Astrocyte (in vitro differentiated cells and primary cell): ENCODE measurements around the gene AVEN. TPM values are rescaled to one million over a fixed set of nuclear protein-coding genes. Genes with fewer than 3 reads are reported as not detected.
A peak's percentile ranks its signal among the peaks of the same experiment; 100 is the strongest.

Experiments used
- DNase-seq: peaks from one replicate; pipeline ENCODE4 v3.0.0-alpha.2; 2010; ENCODE audit warnings: low read depth
- FAIRE-seq: peaks from 2 replicates; lab custom pipeline; 2011; peaks lifted over from hg19 to GRCh38; lab: Jason Lieb, UNC
- H2AFZ ChIP-seq: 2 replicates; pipeline ENCODE4 v1.6.0; 2012; ENCODE audit warnings: low read depth, low read length, inconsistent platforms
- H3K27ac ChIP-seq: 2 replicates; pipeline ENCODE4 v1.5.1; 2011; ENCODE audit warnings: low read depth, low read length, inconsistent platforms
- H3K27me3 ChIP-seq: 2 replicates; pipeline ENCODE4 v1.6.0; 2011; ENCODE audit warnings: low read length, inconsistent platforms; ENCODE audit not compliant: insufficient read depth
- H3K36me3 ChIP-seq: 2 replicates; pipeline ENCODE4 v1.5.1; 2011; ENCODE audit warnings: low read length, inconsistent platforms; ENCODE audit not compliant: insufficient read depth
- H3K4me1 ChIP-seq: 2 replicates; pipeline ENCODE4 v1.5.1; 2011; ENCODE audit warnings: low read length, inconsistent platforms; ENCODE audit not compliant: insufficient read depth
- H3K4me2 ChIP-seq: 2 replicates; pipeline ENCODE4 v1.6.0; 2012; ENCODE audit warnings: low read length, inconsistent platforms
- H3K4me3 ChIP-seq: 2 replicates; pipeline ENCODE4 v1.5.1; 2011; ENCODE audit warnings: low read depth, mild to moderate bottlenecking, low read length, inconsistent platforms; ENCODE audit not compliant: insufficient read depth
- H3K79me2 ChIP-seq: 2 replicates; pipeline ENCODE4 v1.6.0; 2012; ENCODE audit warnings: mild to moderate bottlenecking, low read length, inconsistent platforms; ENCODE audit not compliant: insufficient read depth
- H3K9ac ChIP-seq: 2 replicates; pipeline ENCODE4 v1.6.0; 2012; ENCODE audit warnings: mild to moderate bottlenecking, low read length, inconsistent platforms
- H3K9me3 ChIP-seq: 2 replicates; pipeline ENCODE4 v1.5.1; 2012; ENCODE audit warnings: low read depth, mild to moderate bottlenecking, low read length, inconsistent platforms; ENCODE audit not compliant: insufficient read depth
- H4K20me1 ChIP-seq: 2 replicates; pipeline ENCODE4 v1.6.0; 2012; ENCODE audit warnings: low read length, inconsistent platforms; ENCODE audit not compliant: insufficient read depth
- H3K27ac Mint-ChIP-seq: one replicate; pipeline ENCODE4 v1.8.0; 2021; ENCODE audit warnings: mild to moderate bottlenecking, mixed read lengths; ENCODE audit not compliant: unreplicated experiment
- H3K27me3 Mint-ChIP-seq: one replicate; pipeline ENCODE4 v1.8.0; 2021; ENCODE audit warnings: low read depth, mixed read lengths; ENCODE audit not compliant: unreplicated experiment
- H3K36me3 Mint-ChIP-seq: one replicate; pipeline ENCODE4 v1.8.0; 2021; ENCODE audit warnings: low read depth, mixed read lengths; ENCODE audit not compliant: unreplicated experiment
- H3K4me1 Mint-ChIP-seq: one replicate; pipeline ENCODE4 v1.8.0; 2021; ENCODE audit warnings: low read depth, mixed read lengths; ENCODE audit not compliant: unreplicated experiment
- H3K4me3 Mint-ChIP-seq: one replicate; pipeline ENCODE4 v1.8.0; 2021; ENCODE audit warnings: mild to moderate bottlenecking, moderate library complexity, mixed read lengths; ENCODE audit not compliant: unreplicated experiment
- H3K9me3 Mint-ChIP-seq: one replicate; pipeline ENCODE4 v1.8.0; 2021; ENCODE audit warnings: mild to moderate bottlenecking, mixed read lengths; ENCODE audit not compliant: unreplicated experiment
- EZH2 ChIP-seq: IDR thresholded peaks from 2 replicates; pipeline ENCODE4 v1.6.1; 2012; ENCODE audit warnings: mild to moderate bottlenecking, low read length, inconsistent platforms; ENCODE audit not compliant: insufficient read depth
- total RNA-seq: library from RNA; stranded (reverse); gene quantifications from 2 replicates; pipeline ENCODE4 v1.2.1, GENCODE V29; 2021
- TF ChIP-seq, protein P1 (sequence below): IDR thresholded peaks from 2 replicates; pipeline ENCODE4 v1.5.1; 2011; ENCODE audit warnings: low read depth, mild to moderate bottlenecking, inconsistent platforms, low read length, moderate library complexity; ENCODE audit not compliant: insufficient read depth

Gene AVEN
- total RNA-seq, 1 donor from 2014 or later, result 34.1 TPM

DNA sequence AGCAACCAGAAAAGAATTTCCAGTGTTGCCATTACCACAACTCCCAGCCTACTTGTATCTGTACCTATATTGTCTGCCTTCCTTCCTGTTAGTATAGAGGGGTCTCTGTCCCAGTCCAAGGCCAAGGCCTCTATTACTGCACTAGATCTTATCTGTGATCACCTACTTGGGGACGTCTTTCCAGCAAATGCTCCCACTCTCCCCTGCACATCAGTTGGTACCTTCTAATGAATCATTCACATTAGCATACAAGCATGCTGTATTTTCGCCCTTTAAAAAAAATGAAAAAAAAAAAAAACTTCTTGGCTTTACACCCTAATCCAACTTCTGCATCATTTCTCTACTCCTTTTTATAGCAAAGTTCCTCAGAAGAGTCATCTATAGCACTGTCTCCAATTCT is 4.8 kb upstream of the AVEN start:
- H3K4me3 ChIP-seq, result no peak overlapping the region
- H3K79me2 ChIP-seq, result no peaks in the 10 kb centered on the region
- no peaks in the 10 kb centered on the region for H3K9me3 ChIP-seq
- TF ChIP-seq EZH2, result no peak
- TF ChIP-seq, protein P1, sequence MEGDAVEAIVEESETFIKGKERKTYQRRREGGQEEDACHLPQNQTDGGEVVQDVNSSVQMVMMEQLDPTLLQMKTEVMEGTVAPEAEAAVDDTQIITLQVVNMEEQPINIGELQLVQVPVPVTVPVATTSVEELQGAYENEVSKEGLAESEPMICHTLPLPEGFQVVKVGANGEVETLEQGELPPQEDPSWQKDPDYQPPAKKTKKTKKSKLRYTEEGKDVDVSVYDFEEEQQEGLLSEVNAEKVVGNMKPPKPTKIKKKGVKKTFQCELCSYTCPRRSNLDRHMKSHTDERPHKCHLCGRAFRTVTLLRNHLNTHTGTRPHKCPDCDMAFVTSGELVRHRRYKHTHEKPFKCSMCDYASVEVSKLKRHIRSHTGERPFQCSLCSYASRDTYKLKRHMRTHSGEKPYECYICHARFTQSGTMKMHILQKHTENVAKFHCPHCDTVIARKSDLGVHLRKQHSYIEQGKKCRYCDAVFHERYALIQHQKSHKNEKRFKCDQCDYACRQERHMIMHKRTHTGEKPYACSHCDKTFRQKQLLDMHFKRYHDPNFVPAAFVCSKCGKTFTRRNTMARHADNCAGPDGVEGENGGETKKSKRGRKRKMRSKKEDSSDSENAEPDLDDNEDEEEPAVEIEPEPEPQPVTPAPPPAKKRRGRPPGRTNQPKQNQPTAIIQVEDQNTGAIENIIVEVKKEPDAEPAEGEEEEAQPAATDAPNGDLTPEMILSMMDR, result no peak
- Mint-ChIP-seq H3K9me3 (no peaks in the 10 kb centered on the region), H3K27ac (peak overlapping the region; percentile 83), H3K4me1 (peaks cover 43% of the 10 kb centered on the region), H3K36me3 (no peaks in the 10 kb centered on the region), H3K27me3 (no peaks in the 10 kb centered on the region), H3K4me3 (no peak overlapping the region)
- H3K9ac ChIP-seq, result no peak overlapping the region
- FAIRE-seq, result no peak
- H3K36me3 ChIP-seq, result no peaks in the 10 kb centered on the region
- H3K4me2 ChIP-seq, result peak overlapping the region; percentile 53
- H4K20me1 ChIP-seq, result no peaks in the 10 kb centered on the region
- H3K27me3 ChIP-seq, result no peaks in the 10 kb centered on the region
- peaks cover 28% of the 10 kb centered on the region for H3K4me1 ChIP-seq
- no peak overlapping the region for H2AFZ ChIP-seq
- H3K27ac ChIP-seq, result no peak overlapping the region
- peak; percentile 55 for DNase-seq

DNA sequence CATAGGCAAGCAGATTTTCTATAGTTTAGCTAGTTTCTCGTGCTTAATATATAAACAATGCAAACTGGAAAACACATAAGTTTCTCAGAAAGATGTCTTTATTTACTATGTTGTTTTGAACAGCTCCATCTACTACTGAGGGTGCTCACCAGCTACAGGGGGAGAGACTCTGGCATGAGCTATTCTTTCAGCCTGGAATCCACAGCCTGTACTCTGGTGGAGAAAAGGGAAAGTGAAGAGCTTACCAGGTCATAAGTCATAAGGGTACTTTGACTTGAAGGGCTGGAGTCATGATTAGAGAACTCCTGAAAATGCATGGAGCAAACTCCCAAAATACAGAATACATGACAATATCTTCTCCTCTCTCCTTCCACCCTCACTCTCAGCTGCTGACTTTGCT is 4.4 kb upstream of the AVEN start:
- peaks cover 24% of the 10 kb centered on the region for H3K4me1 ChIP-seq
- peaks cover under 1% of the 10 kb centered on the region for H3K79me2 ChIP-seq
- Mint-ChIP-seq H3K27me3 (no peaks in the 10 kb centered on the region), H3K36me3 (no peaks in the 10 kb centered on the region), H3K27ac (peak overlapping the region; percentile 83), H3K9me3 (no peaks in the 10 kb centered on the region), H3K4me1 (peaks cover 40% of the 10 kb centered on the region), H3K4me3 (no peak overlapping the region)
- peak overlapping the region; percentile 53 for H3K4me2 ChIP-seq
- no peak overlapping the region for H3K9ac ChIP-seq
- no peaks in the 10 kb centered on the region for H4K20me1 ChIP-seq
- H3K36me3 ChIP-seq, result no peaks in the 10 kb centered on the region
- no peak overlapping the region for H3K27ac ChIP-seq
- no peak for FAIRE-seq
- no peaks in the 10 kb centered on the region for H3K27me3 ChIP-seq
- DNase-seq, result no peak
- no peak for TF ChIP-seq EZH2
- TF ChIP-seq, protein P1, result no peak
- H2AFZ ChIP-seq, result no peak overlapping the region
- H3K4me3 ChIP-seq, result no peak overlapping the region
- H3K9me3 ChIP-seq, result no peaks in the 10 kb centered on the region

- H3K9ac ChIP-seq, result peak overlapping the region; percentile 90
- no peak overlapping the region for H3K27ac ChIP-seq
- H3K27me3 Mint-ChIP-seq, result no peaks in the 10 kb centered on the region
- no peaks in the 10 kb centered on the region for H3K27me3 ChIP-seq
- peak overlapping the region; percentile 88 for H3K4me3 Mint-ChIP-seq
- DNase-seq (no peak), FAIRE-seq (no peak)
- peak overlapping the region; percentile 95 for H3K4me3 ChIP-seq
- no peaks in the 10 kb centered on the region for H4K20me1 ChIP-seq
- H3K27ac Mint-ChIP-seq, result peak overlapping the region; percentile 80
- H3K9me3 ChIP-seq, result no peaks in the 10 kb centered on the region
- H3K4me1 Mint-ChIP-seq, result peaks cover 26% of the 10 kb centered on the region
- peaks cover 15% of the 10 kb centered on the region for H3K4me1 ChIP-seq
- no peak overlapping the region for H2AFZ ChIP-seq
- TF ChIP-seq, protein P1, result no peak
- TF ChIP-seq EZH2, result no peak
- no peaks in the 10 kb centered on the region for H3K9me3 Mint-ChIP-seq
- H3K36me3 ChIP-seq, result no peaks in the 10 kb centered on the region
- peak overlapping the region; percentile 89 for H3K4me2 ChIP-seq
- H3K36me3 Mint-ChIP-seq, result no peaks in the 10 kb centered on the region
- peaks cover 36% of the 10 kb centered on the region for H3K79me2 ChIP-seq
These were observed 748 bp upstream of the AVEN start for GRCh38 chr15:34039790-34040113.
